NOMO-1 (cell line): ENCODE measurements around the gene PIK3R5.
A peak's percentile ranks its signal among the peaks of the same experiment; 100 is the strongest.
"Not testable (repeated sequence)": the region's sequence is repeated elsewhere in the genome, so short reads cannot be mapped to it uniquely, and the experiment has no call there.

Source experiments
- DNase-seq, 2 experiments: peaks; one replicate each; lab custom pipeline; 2025; ENCODE audit not compliant: unreplicated experiment in 2 of 2; lab: John Stamatoyannopoulos, UW

The PIK3R5 gene

GRCh38 chr17:8861495-8862181 lies 103.9 kb downstream of the PIK3R5 start:
- DNase-seq, result no peak

- DNase-seq, result no peak
Measured at GRCh38 chr17:8859804-8860430, 105.6 kb downstream of the PIK3R5 start.

- peak; percentile 83 to 85 for DNase-seq
Measured at GRCh38 chr17:8859027-8859803, 106.3 kb downstream of the PIK3R5 start.

GRCh38 chr17:8857919-8858318 lies 107.6 kb downstream of the PIK3R5 start:
- peak in 1 of 2 experiments; percentile 9 for DNase-seq

GRCh38 chr17:8856869-8857575 lies 108.5 kb downstream of the PIK3R5 start:
- DNase-seq, result no peak

GRCh38 chr17:8856205-8856603 lies 109.3 kb downstream of the PIK3R5 start:
- DNase-seq, result not testable (repeated sequence)

GRCh38 chr17:8855477-8856204 lies 109.9 kb downstream of the PIK3R5 start:
- no peak for DNase-seq

- no peak for DNase-seq
Measured at GRCh38 chr17:8851600-8851999, 113.9 kb downstream of the PIK3R5 start.

GRCh38 chr17:8849311-8850041 lies 116.0 kb downstream of the PIK3R5 start:
- DNase-seq, result no peak

GRCh38 chr17:8847891-8848290 lies 117.6 kb downstream of the PIK3R5 start:
- DNase-seq, result no peak

GRCh38 chr17:8846768-8847211 lies 118.7 kb downstream of the PIK3R5 start:
- DNase-seq, result no peak

GRCh38 chr17:8844229-8845218 lies 121.0 kb downstream of the PIK3R5 start:
- DNase-seq, result no peak

- peak; percentile 7 to 57 for DNase-seq
Measured at GRCh38 chr17:8843344-8843743, 122.2 kb downstream of the PIK3R5 start.

- DNase-seq, result no peak
Measured at GRCh38 chr17:8841844-8842243, 123.7 kb downstream of the PIK3R5 start.

GRCh38 chr17:8839410-8839935 lies 126.0 kb downstream of the PIK3R5 start:
- DNase-seq, result no peak

- DNase-seq, result no peak
Measured at GRCh38 chr17:8838551-8839095, 126.9 kb downstream of the PIK3R5 start.

- DNase-seq, result no peak
Measured at GRCh38 chr17:8837563-8838075, 127.9 kb downstream of the PIK3R5 start.
